Testis (tissue), 2 donors: ENCODE measurements around the gene CDC42BPB.

Experiments used
- POLR2A ChIP-seq: fragments of 450-650 bp; IDR thresholded peaks from one replicate; pipeline ENCODE4 v1.6.1; 2017; ENCODE audit warnings: antibody characterized with exemption, mild to moderate bottlenecking, moderate library complexity
- TF ChIP-seq, protein P1 (sequence below), 3 experiments: fragments of 450-650 bp in 2 of 3; fragments of 200-600 bp in 1 of 3; sonication (generic) in 1 of 3; IDR thresholded peaks; one replicate each; pipeline ENCODE4 v1.5.1; 2016 to 2019; ENCODE audit warnings: antibody characterized with exemption in 3 of 3, mild to moderate bottlenecking in 2 of 3, moderate library complexity in 1 of 3

DNA sequence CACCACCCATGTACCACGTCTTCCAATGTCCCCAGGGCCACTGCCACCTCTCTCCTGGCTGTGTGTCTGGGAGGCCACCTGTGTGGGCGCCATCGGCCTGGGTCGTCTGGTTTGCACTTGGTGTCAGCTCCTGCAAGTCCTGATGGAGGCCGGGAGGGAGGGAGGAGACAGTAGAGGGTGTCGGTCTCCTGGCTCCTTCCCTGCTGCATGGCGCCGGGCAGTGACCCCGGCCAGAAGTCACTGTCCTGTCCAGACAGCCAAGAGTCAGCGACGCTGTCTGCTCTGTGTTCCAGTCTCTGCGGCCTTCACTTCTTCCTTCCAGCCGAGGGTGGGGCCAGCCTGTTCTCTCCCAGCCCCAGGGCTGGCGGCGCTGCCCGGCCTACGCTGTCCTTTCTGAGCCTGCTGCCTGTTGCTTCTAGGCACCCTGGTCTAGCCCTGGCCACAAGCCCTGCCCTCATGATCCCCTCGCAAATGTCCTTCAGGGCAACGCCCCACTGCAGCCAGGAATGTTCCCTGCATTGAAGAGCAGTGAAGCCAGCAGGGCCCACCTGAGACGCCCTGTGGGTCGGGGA lies 13.7 kb upstream of the CDC42BPB start:
- no peak for TF ChIP-seq POLR2A
- TF ChIP-seq, protein P1, sequence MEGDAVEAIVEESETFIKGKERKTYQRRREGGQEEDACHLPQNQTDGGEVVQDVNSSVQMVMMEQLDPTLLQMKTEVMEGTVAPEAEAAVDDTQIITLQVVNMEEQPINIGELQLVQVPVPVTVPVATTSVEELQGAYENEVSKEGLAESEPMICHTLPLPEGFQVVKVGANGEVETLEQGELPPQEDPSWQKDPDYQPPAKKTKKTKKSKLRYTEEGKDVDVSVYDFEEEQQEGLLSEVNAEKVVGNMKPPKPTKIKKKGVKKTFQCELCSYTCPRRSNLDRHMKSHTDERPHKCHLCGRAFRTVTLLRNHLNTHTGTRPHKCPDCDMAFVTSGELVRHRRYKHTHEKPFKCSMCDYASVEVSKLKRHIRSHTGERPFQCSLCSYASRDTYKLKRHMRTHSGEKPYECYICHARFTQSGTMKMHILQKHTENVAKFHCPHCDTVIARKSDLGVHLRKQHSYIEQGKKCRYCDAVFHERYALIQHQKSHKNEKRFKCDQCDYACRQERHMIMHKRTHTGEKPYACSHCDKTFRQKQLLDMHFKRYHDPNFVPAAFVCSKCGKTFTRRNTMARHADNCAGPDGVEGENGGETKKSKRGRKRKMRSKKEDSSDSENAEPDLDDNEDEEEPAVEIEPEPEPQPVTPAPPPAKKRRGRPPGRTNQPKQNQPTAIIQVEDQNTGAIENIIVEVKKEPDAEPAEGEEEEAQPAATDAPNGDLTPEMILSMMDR (IDR thresholded peaks at IDR 0.05): no peak
